ENCODE measurements around the gene AMER2. TPM values are rescaled to one million over a fixed set of nuclear protein-coding genes. Genes with fewer than 3 reads are reported as not detected.

The AMER2 gene
- total RNA-seq, 4 donors from 2014 or later: 0.94 to 9.5 TPM; not detected in 2

DNA sequence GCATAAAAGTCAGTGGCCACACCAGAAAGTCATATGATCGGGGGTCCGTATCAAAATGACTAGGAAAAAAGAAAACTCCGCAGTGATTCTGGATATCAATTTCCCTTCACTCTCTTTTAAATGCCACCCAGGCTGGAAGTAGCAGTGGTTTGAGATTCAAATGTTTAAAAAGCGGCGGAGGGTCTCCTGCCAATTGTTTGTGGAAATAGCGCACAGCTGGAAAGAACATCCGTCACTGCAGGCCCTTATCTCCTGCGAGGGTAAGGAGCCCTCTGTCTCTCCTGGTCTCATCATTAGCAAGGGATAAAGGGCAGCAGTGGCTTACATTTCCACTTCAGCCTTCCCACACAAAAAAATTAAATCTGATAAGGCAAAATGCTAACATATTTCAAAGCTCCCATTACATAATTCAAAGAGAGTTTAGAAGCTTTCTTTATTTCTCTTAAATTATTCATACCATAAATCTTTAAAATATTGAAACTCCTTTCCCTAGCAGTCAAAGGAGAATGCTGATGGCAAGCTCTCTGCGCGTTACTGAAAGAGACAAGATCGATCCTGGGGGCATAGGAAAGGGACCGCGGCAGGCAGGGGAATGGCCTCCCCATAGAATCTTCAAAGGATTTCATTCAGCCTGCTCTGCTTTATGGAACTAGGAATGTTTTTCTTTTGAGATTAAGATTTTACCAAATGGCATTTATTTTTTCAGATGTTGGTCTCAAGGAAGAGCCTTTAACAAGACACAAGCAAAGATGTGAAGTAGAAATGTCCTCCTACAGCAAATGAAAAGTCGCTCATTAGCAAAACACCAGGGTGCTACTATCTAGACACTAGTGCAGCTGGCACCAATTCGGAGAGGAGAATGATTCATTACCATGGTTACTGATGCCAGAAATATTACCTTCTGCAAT lies 35.0 kb downstream of the AMER2 start:
- TF ChIP-seq, protein P1, sequence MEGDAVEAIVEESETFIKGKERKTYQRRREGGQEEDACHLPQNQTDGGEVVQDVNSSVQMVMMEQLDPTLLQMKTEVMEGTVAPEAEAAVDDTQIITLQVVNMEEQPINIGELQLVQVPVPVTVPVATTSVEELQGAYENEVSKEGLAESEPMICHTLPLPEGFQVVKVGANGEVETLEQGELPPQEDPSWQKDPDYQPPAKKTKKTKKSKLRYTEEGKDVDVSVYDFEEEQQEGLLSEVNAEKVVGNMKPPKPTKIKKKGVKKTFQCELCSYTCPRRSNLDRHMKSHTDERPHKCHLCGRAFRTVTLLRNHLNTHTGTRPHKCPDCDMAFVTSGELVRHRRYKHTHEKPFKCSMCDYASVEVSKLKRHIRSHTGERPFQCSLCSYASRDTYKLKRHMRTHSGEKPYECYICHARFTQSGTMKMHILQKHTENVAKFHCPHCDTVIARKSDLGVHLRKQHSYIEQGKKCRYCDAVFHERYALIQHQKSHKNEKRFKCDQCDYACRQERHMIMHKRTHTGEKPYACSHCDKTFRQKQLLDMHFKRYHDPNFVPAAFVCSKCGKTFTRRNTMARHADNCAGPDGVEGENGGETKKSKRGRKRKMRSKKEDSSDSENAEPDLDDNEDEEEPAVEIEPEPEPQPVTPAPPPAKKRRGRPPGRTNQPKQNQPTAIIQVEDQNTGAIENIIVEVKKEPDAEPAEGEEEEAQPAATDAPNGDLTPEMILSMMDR (IDR thresholded peaks at IDR 0.05; ENCODE audit: low read depth): no peak

DNA sequence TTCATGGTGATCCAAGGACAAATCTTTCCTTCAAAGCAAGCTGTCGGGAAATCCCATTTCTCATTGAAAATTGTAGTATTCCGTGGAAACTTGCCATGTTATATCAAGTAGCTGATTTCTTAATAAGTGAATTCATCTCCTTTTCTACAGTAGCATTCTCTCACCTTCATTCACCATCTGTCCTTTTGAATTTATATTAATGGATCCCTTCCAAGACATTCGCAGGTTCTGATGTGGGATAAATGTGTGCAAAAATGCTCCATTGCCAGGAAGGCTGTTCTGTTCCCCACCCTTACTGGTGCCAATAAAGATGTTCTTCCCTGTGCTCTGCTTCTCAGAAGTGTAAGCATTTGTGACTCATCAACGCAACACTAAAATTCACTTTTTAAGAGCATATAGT lies 36.2 kb downstream of the AMER2 start:
- TF ChIP-seq, protein P1 (IDR thresholded peaks at IDR 0.05; ENCODE audit: low read depth): no peak

DNA sequence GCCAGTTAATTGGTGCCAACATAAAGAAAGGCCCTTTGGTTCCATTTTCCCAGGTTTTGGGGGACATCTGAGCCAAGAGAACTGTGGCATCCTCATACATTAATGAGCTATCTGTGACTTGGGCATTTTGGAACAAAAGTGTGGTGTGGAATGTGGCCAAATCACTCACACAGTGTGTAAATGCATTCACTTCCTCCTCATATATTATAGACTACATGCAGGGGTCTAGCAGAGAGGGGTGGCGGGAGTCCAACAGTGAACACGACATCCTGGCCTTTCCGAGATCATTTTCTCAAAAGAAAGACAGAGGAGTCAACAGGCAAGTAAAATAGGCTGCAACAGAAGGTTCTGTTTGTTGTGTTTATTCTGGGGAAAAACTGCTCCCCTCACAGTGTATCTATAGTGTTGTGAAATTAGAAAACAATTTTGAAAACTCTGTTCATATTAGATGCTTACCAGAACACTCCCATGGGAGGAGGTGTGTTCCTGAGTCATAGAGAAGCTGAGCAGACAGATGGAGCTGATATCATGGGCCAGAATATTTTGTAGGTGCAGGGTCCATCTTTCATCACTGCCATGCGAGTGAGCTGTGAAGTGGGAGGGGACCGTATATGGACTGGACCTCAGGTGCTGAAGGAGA lies 39.2 kb downstream of the AMER2 start:
- TF ChIP-seq, protein P1 (IDR thresholded peaks at IDR 0.05; ENCODE audit: low read depth): no peak

DNA sequence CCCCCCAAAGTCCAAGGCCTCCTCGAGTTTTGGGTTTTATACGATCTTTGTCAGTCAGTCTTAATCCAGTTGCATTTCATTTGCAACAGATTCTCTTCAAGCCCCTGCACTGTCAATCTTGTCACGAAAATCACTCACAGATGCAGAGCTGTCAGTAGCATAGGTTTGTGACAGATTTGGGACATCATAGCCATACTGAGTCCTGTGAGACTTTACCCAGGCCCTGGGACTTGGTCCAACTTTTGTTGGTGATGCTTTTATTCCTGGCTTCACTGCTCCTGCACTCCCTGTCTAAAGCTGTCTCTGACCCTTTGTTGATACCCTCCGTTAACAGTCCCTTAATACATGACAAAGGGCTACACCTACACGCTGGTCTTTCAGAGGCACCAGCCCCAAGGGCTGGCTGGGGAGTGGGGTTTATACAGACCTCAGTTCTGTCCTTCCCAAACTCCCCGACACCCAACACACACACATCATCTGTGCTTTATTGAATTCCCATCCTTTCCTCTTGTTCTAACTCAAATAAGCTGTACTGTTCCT lies 40.1 kb downstream of the AMER2 start:
- TF ChIP-seq, protein P1 (IDR thresholded peaks at IDR 0.05; ENCODE audit: low read depth): no peak

DNA sequence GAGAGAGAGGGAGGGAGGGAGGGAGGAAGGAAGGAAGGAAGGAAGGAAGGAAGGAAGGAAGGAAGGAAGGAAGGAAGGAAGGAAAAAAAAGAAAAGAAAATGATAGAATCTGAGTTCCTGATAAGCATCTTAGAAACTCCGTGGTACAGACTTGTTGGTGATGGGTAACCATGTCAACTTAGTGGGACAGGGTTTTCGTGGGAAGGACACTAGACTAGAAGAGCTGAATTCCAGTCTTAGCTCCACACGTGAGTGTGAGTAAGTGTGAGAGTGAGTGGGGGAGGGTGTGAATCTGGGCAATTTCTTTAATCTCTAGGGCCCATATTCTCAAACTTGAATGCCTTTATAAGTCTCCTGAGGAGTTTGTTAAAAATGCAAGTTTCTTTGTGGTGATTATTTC lies 41.1 kb downstream of the AMER2 start:
- TF ChIP-seq, protein P1 (IDR thresholded peaks at IDR 0.05; ENCODE audit: low read depth): no peak

DNA sequence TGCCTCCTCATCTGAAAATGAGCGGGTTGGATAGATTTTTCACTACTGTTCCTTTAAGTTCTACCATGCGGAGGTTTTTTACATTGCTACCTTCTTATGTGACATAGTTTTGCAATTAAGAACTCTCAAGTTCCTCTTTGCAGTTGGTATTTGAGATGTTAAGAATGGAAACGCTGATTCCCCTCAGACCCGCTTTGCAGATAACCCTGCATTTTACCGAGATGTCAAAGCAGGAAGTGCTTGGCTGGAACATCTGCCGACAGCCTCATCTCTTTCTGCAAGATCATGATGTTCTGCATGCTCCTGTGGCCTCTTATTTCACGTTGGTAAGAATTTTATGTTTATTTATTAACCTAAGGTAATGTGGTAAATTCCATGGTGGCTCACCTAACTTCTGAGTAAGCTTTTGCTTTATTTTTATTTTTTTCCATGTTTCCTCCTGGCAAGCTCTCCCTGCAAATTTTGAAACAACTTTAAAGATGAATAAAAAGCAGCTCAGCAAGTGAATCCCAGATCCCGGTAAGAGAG lies 53.6 kb downstream of the AMER2 start:
- TF ChIP-seq, protein P1 (IDR thresholded peaks at IDR 0.05; ENCODE audit: low read depth): no peak

DNA sequence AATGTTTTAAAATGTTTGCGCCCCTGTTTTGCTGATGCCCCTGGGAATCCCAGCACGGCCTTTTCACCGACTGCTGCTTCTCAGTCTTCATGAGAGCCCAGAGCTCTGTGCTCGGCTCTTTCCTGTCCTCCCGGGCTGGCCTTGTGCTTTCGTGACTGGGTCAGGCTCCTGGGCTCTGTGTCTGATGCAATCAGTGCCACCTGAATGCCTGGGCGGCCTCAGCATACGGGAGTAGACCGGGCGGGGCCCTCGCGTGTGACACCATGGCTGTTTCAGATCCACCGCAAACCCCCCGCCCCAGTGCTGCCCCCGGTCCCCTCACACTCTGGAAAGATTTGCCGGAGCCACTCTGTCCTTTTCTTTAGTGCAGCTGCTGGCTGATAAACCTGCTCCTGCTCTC lies 54.8 kb downstream of the AMER2 start:
- TF ChIP-seq, protein P1 (IDR thresholded peaks at IDR 0.05; ENCODE audit: low read depth): no peak

Data from subcutaneous adipose tissue (tissue), 4 donors.